Duodenal mucosa (tissue), 2 donors: ENCODE measurements around the gene AMER3.
"Not testable (repeated sequence)": the region's sequence is repeated elsewhere in the genome, so short reads cannot be mapped to it uniquely, and the experiment has no call there.

Experiments
- H3K27ac ChIP-seq: one replicate; pipeline ENCODE4 v1.7.0; 2013; ENCODE audit warnings: low read depth, low read length
- H3K27me3 ChIP-seq, 2 donors: one replicate each; pipeline ENCODE4 v1.7.0; 2013; ENCODE audit warnings: low read length in 2 of 2, control low read depth in 1 of 2; ENCODE audit not compliant: insufficient read depth in 2 of 2, control insufficient read depth in 1 of 2
- H3K36me3 ChIP-seq, 2 donors: one replicate each; pipeline ENCODE4 v1.7.0; 2013; ENCODE audit warnings: low read length in 2 of 2, control low read depth in 1 of 2; ENCODE audit not compliant: insufficient read depth in 2 of 2, control insufficient read depth in 1 of 2
- H3K4me1 ChIP-seq, 2 donors: one replicate each; pipeline ENCODE4 v1.7.0; 2013; ENCODE audit warnings: low read length in 2 of 2, control low read depth in 1 of 2; ENCODE audit not compliant: insufficient read depth in 2 of 2, control insufficient read depth in 1 of 2
- H3K4me3 ChIP-seq, 2 donors: one replicate each; pipeline ENCODE4 v1.7.0; 2013; ENCODE audit warnings: low read length in 2 of 2, low read depth in 1 of 2
- H3K9ac ChIP-seq, 2 donors: one replicate each; pipeline ENCODE4 v1.7.0; 2013; ENCODE audit warnings: low read length in 2 of 2, low read depth in 1 of 2
- H3K9me3 ChIP-seq, 2 donors: one replicate each; pipeline ENCODE4 v1.7.0; 2013; ENCODE audit warnings: low read length in 2 of 2, control low read depth in 1 of 2; ENCODE audit not compliant: control insufficient read depth in 1 of 2

The AMER3 gene

DNA sequence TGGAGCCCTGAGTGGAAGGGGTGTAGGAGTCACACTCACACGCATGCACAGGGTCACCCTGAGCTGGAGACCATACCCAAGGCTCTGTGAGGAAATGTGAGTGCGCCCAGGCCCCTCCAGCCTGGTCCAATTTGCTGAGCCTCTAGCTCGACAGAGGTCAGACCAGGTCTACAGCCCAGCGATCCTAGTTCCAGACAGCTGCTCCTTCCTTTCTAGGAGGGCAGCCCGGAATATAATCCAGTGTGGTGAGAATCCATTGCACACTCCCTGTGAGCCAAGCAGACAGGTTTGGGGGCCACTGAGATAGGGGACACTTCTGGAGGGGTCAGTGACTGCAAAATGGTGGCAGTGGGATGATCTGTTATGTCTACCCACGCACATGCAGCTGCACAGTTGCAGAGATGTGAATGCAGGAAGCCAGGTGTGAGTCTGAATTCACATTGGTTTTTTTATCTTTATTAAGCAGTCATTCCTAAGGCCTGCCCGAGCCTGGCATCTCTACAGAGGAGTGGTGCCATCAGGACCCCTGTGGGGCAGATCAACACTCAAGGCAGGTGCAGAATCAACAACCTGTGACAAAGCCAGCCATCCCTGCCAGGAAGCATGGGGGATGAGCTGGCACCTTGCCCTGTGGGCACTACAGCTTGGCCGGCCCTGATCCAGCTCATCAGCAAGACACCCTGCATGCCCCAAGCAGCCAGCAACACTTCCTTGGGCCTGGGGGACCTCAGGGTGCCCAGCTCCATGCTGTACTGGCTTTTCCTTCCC, 26.6 kb upstream of the AMER3 start, which contains the start of gene GPR148:
Gene GPR148, plus strand, starts transcription at position 522 of the 768 bp plus-strand sequence. Its CDS starts 82 bp downstream, at position 604.
- peak within 1 kb of the TSS; percentile 67 to 72 for H3K4me3 ChIP-seq
- no peaks in the 10 kb centered on the region for H3K36me3 ChIP-seq
- H3K27ac ChIP-seq, result peak within 1 kb of the TSS; percentile 39
- H3K27me3 ChIP-seq, result peaks cover 4 to 5% of the 10 kb centered on the region in 2 donors
- no peaks in the 10 kb centered on the region for H3K9me3 ChIP-seq
- H3K9ac ChIP-seq, result no peak within 1 kb of the TSS
- H3K4me1 ChIP-seq, result peaks cover 10 to 20% of the 10 kb centered on the region in 2 donors

DNA sequence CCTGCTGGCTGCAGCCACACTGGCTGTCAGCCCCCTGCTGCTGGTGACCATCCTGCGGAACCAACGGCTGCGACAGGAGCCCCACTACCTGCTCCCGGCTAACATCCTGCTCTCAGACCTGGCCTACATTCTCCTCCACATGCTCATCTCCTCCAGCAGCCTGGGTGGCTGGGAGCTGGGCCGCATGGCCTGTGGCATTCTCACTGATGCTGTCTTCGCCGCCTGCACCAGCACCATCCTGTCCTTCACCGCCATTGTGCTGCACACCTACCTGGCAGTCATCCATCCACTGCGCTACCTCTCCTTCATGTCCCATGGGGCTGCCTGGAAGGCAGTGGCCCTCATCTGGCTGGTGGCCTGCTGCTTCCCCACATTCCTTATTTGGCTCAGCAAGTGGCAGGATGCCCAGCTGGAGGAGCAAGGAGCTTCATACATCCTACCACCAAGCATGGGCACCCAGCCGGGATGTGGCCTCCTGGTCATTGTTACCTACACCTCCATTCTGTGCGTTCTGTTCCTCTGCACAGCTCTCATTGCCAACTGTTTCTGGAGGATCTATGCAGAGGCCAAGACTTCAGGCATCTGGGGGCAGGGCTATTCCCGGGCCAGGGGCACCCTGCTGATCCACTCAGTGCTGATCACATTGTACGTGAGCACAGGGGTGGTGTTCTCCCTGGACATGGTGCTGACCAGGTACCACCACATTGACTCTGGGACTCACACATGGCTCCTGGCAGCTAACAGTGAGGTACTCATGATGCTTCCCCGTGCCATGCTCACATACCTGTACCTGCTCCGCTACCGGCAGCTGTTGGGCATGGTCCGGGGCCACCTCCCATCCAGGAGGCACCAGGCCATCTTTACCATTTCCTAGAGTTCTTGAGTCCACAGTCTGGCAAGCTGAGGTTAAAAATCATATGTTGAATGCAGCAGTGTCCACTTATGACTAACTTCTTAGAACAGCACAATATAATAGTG, 25.7 kb upstream of the AMER3 start:
- Histone ChIP-seq H3K27ac (no peak overlapping the region), H3K9me3 (no peaks in the 10 kb centered on the region), H3K9ac (no peak overlapping the region), H3K4me1 (peaks cover 10 to 20% of the 10 kb centered on the region in 2 donors), H3K36me3 (no peaks in the 10 kb centered on the region), H3K27me3 (peaks cover 4 to 5% of the 10 kb centered on the region in 2 donors), H3K4me3 (no peak overlapping the region)

DNA sequence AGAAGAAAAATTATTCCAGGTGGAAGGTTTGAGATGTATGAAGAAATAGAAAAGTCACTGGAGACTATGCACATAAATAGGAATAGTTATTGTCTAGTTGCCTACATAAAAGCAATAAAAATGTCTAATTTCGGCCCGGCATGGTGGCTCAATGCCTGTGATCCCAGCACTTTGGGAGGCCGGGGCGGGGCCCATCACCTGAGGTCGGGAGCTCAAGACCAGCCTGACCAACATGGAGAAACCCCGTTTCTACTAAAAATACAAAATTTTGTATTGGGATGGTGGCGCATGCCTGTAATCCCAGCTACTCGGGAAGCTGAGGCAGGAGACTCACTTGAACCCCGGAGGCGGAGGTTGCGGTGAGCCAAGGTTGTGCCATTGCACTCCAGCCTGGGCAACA, 23.1 kb upstream of the AMER3 start:
- not testable (repeated sequence) for H3K27me3 ChIP-seq, H3K9ac ChIP-seq, H3K4me3 ChIP-seq, H3K27ac ChIP-seq, H3K9me3 ChIP-seq, H3K4me1 ChIP-seq, H3K36me3 ChIP-seq

DNA sequence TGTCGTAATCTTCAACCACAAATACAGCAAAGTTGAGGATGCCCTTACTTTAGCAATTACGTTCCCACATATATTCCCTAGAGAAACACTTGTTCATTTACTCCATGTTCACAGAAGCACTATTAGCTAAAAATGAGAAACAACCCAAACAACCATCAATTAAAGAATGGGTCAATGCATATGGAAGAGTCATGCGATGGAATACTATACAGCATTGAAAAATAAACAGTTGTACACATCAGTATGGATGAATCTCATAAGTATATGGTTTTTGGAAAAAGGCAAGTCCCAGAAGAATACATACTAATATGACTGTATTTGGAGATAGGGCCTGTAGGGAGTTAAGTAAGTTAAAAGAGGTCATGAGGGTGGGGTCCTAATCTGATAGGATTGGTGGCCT, 20.1 kb upstream of the AMER3 start:
- H3K27me3 ChIP-seq, result no peaks in the 10 kb centered on the region
- H3K4me1 ChIP-seq, result no peaks in the 10 kb centered on the region
- no peak overlapping the region for H3K4me3 ChIP-seq
- H3K27ac ChIP-seq, result no peak overlapping the region
- no peaks in the 10 kb centered on the region for H3K9me3 ChIP-seq
- no peaks in the 10 kb centered on the region for H3K36me3 ChIP-seq
- H3K9ac ChIP-seq, result no peak overlapping the region

DNA sequence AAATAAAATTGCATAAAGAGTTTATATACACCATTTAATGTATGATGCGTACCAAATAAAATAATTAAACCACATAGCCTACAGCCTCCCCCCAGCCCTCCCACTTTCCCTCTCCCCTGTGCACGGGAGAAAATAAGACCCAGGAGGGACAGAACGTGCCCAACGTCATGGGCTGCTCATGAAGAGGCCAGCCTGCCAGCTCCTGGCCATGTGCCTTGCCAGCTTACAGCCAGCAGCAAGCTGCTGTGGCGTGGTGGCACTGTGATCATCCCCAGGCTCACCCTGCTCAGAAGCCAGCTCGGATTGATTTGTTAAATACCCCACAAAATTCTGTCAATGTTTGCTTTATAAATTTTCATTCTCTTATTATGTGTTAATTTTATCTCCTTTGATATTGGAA, 18.9 kb upstream of the AMER3 start:
- Histone ChIP-seq H3K9ac (no peak overlapping the region), H3K36me3 (no peaks in the 10 kb centered on the region), H3K9me3 (no peaks in the 10 kb centered on the region), H3K27me3 (no peaks in the 10 kb centered on the region), H3K27ac (no peak overlapping the region), H3K4me1 (no peaks in the 10 kb centered on the region), H3K4me3 (no peak overlapping the region)

DNA sequence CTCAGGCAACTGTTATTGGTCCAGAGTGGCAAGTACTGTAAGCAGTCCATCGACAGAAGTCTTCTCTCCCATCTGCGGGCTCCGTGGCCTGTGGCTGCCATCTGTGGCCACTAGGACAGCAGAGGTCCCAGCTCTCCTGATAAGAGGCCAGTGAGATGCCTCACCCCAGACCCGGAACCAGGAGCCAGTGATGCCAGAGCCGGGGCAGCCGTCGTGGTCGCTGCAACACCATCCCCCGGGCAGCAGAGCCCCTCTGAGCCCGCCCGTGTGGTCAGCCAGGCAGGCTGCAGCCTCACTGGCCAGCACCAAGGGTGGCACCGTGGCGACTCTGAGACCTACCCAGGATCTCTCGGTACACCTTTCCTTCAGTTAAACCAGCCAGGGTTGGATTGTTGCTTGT, 17.7 kb upstream of the AMER3 start:
- no peak overlapping the region for H3K9ac ChIP-seq
- H3K4me3 ChIP-seq, result no peak overlapping the region
- H3K36me3 ChIP-seq, result no peaks in the 10 kb centered on the region
- no peaks in the 10 kb centered on the region for H3K9me3 ChIP-seq
- H3K4me1 ChIP-seq, result no peaks in the 10 kb centered on the region
- H3K27ac ChIP-seq, result no peak overlapping the region
- no peaks in the 10 kb centered on the region for H3K27me3 ChIP-seq

DNA sequence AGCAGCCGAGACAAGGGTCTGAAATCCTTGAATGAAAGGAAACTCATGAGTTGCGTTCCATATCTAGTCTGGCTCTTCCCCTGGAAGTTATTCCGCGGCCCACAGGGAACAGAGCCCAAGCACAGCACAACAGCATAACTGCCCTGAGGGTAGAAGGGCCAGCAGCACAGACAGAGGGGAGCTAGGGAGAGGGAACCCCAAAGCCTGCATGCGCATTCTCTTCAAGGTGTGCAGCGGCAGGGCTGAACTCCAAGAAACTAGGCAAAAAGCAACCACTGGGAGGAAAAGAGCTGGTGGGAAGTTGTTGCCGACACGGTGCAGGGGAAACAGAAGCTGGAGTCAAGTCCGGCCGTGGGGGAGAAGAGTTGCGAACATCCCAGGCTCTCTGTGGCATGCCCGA, 14.7 kb upstream of the AMER3 start:
- Histone ChIP-seq H3K27ac (no peak overlapping the region), H3K9ac (no peak overlapping the region), H3K27me3 (no peaks in the 10 kb centered on the region), H3K4me3 (no peak overlapping the region), H3K36me3 (no peaks in the 10 kb centered on the region), H3K9me3 (no peaks in the 10 kb centered on the region), H3K4me1 (no peaks in the 10 kb centered on the region)

DNA sequence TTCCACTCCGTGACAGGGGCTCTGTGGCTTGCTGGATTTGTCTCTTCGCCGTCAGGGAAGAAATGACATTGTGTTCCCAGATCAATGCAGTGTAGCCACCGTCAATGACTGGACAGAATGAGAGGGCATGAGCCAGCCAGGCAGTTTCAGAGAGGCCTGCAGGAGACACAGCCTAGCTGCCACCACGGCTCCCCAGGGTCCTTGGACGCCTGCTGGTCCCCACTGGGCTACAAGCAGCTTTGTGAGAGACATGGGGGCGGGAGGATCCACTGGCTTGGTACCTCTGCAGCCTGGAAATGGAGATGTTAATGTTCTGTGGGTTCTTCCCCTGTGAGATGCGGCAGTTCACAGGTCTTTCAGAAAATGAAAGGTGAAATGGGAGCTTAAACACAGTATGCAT, 12.1 kb upstream of the AMER3 start:
- Histone ChIP-seq H3K4me3 (no peak overlapping the region), H3K27ac (no peak overlapping the region), H3K27me3 (no peaks in the 10 kb centered on the region), H3K9ac (no peak overlapping the region), H3K36me3 (no peaks in the 10 kb centered on the region), H3K4me1 (no peaks in the 10 kb centered on the region), H3K9me3 (no peaks in the 10 kb centered on the region)

DNA sequence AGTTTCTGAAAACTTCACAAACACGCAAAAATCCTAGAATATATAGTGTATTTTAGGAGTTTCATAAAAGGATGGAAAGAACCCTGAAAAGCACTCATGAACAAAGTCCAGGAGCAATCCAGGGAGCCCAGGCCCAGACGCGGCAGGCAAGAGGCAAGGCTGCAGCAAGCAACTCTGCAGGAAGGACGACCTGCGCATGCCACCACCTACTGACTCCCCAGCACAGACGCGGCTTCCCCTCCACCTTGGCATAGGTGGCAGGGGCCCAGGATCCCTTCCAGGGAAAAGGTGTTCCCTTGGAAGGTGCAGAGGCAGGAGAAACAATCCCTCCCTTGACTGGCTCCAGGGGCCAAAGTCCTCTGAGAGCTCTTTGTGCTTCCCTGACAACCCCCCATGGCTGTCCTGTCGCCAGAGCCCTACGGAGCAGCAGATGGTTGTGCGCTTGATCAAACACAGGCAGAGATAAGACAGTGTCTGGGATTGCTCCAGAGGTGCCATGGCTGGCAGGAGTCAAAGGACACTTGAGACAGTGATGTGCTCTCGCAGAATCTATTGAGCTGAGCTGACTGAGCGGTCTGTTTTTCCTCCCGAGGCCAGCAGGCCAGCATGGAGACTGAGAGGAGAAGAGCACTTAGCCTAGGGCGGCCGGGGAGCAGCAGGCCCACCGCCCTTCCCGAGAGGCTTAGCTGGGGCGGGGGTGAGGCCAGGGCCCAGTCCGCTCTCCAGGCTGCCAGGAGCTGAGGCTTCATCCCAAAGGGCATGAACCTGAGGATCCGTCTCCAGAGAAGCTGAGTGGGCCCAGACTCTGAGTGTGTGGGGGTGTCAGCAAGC, 10.8 kb upstream of the AMER3 start:
- Histone ChIP-seq H3K9me3 (no peaks in the 10 kb centered on the region), H3K4me3 (no peak overlapping the region), H3K9ac (no peak overlapping the region), H3K36me3 (no peaks in the 10 kb centered on the region), H3K27me3 (no peaks in the 10 kb centered on the region), H3K4me1 (no peaks in the 10 kb centered on the region), H3K27ac (no peak overlapping the region)
